ENCODE results near the gene CSF2.
"Not testable (repeated sequence)": the region's sequence is repeated elsewhere in the genome, so short reads cannot be mapped to it uniquely, and the experiment has no call there.

The CSF2 gene

GRCh38 chr5:132090107-132090506 lies 16.5 kb downstream of the CSF2 start:
- DNase-seq (ENCODE audit: low spot score) = peak; percentile 18

GRCh38 chr5:132093271-132093670 lies 19.7 kb downstream of the CSF2 start:
- no peak for DNase-seq (ENCODE audit: low spot score)

DNA sequence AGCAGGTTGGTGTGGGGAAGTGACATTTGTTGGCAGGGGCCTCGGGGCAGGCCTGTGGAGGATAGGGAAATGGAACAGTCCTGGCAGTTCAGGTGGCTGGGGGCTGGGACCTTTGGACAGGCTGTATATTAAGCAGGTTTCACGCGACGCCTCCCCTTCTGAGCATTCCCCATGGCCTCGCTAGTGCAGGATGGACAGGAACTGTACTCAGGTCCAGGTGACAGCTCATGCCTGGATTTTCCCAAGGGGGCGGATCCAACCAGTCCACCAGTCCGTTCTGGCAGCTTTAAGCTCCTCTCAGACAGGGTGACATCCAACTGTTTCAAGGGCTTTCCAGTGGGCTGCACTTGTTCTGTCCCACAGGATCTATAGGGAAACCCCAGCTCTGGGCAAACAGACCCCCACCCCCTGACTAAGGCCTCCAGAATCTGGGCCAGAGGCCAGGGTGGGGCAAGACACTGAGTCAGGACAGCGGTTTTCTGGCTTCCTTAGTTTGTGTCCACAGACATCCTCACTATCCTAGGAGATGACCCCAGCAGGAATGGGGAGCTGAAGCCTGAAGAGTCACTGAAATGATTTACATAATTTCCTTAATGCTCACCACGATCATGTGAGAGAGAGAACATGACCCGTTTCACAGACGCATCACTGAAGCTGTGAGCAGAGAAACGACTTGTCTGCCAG lies 20.9 kb downstream of the CSF2 start:
- peak; percentile 12 for DNase-seq (ENCODE audit: low spot score)

- no peak for DNase-seq (ENCODE audit: low spot score)
These were observed 21.5 kb downstream of the CSF2 start for GRCh38 chr5:132095077-132095410.

GRCh38 chr5:132095424-132095972 lies 21.9 kb downstream of the CSF2 start:
- DNase-seq (ENCODE audit: low spot score) = no peak

DNA sequence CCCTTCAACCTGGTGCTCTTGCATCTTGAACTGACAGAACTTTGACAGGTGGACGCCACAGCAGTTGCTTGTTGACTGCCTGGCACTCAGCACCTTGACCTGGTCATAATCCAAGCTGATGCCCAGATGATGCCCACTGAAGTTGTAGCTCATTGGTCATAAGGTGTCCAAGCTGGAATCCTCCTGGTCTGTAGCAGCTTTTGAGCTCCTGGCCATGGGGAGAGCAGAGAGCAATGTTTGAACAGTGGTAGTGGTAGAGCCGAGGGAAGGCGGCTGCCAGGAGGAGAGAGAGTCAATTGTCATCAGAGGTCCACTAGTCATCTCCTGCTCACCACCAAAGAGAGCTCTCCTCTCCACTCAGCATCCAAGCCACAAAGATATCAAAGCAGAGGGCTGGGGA lies 23.3 kb downstream of the CSF2 start:
- DNase-seq (ENCODE audit: low spot score) = no peak

GRCh38 chr5:132098151-132098594 lies 24.6 kb downstream of the CSF2 start:
- no peak for DNase-seq (ENCODE audit: low spot score)

DNA sequence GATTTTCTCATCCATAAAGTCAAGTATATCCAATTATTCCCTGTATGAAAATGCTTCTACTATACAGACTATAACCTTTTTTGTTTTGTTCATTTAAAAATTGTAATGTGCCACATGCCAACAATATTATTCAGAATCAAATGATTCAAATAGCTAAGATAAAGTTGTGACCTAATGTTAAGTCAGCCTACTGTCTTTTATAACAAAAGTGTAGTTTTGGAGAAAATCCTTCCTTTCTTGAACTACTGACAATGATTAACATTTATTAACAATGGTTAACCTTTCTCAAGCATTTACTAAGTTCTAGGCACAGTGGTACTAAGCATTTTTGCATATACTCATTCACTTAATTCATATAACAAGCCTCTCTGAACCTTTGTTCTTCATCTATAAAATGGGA lies 25.0 kb downstream of the CSF2 start:
- no peak for DNase-seq (ENCODE audit: low spot score)

DNA sequence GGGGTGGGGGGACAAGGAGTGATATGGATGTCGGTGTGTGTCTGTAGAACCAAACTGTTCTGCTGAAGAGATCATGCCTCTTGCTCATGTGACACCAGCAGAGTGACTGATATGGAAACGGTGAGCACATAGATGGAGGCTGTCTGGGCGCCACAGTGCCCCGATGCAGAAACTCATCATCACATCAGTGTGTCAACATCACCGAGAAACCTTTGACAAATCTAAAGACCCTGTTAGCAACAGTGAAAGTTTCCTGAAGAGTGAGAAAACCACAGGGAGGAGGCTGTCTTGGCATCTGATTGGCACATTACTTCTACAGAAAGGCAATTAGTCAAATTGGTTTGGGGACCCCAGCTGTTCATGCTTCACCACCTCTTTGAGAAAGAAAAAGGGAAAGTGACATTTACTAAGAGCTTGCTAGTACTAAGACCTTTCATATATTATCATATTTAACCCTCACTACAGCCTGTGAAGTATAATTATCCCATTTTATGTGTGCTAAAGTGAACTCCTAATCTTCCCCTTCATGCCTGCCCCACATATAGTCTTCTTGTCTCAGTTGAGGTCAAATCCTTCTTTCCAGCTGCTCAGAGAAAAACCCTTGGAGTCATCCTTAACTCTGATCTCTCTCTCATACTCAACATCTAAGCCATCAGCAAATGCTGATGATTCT lies 25.6 kb downstream of the CSF2 start:
- no peak for DNase-seq (ENCODE audit: low spot score)

GRCh38 chr5:132099905-132100304 lies 26.3 kb downstream of the CSF2 start:
- DNase-seq (ENCODE audit: low spot score) = no peak

DNA sequence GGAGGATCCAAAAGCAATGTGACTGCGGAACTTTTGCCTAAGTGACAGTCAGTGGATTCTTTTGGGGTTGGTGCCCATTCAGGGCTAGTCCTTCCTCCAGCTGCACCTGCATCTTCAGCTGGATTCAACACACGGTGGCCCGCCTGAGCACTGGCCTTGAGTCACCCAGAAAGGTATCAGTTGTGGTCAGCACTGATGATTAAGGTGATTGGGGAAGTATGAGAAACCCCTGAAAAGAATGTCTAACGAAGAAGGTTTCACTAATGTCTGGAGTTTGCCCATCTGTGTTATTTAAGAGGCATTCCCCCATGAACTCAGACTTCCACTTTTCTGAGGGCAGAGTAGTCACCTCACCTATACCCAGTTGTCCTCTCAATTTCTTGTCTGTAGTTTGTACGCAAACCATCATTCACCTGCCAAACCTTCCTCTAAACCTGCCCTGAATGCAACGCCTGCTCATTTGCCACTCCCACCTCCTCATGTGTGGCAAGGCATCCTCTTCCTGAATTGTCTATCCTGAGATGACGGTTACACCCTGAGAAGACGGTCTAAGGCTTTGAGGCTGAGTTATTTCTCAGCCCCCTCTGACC lies 27.2 kb downstream of the CSF2 start:
- DNase-seq (ENCODE audit: low spot score) = no peak

GRCh38 chr5:132101385-132101880 lies 27.8 kb downstream of the CSF2 start:
- DNase-seq (ENCODE audit: low spot score) = no peak

GRCh38 chr5:132102101-132102701 lies 28.6 kb downstream of the CSF2 start:
- DNase-seq (ENCODE audit: low spot score) = no peak

DNA sequence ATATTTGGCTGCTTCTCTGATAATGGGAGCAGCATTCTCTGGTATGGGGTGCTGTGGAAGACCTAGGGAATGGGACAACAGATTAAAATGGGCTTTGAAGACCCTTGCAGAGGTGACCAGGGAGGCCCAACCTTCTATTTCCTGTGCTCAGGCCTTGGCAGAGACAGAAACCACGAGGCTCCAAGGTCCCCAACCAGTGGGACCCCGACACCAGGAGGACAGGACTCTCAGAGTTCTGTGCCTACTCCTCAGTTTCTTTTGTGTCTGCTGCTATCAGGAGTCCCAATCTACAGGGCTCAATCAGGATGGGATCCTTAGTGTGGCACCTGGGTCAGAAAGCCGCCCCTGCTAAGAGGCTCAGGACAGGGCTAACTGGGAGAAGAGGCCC lies 29.3 kb downstream of the CSF2 start:
- no peak for DNase-seq (ENCODE audit: low spot score)

DNA sequence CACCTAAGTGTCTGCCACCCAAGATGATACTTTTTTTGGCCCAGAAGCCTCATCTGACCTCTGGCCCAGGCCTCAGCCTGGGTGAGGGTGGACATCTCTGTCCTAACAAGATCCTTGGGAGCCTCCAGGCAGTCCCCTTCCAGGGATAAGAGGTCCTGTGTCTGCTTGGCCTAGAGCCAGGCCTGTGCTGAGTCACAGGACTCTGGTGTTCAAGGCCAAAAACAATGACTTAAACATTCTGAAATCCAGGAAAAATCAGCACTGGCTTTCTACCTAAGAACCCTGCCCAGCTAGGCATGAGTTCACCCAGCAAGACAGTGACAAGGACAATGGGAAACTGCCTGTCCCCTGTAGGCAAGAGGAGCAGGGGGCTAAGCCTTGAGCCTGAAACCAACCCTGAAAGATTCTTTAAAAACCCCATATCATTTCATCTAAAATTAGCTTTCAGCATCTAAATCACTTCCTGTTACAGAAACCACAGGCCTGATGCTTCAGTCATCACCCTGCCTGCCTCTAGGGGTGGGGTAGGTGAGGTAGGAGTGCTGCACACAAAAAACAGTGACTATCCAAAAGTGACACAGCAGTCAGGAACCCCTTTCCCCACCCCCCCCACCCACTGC lies 29.9 kb downstream of the CSF2 start:
- DNase-seq (ENCODE audit: low spot score) = peak; percentile 81

DNA sequence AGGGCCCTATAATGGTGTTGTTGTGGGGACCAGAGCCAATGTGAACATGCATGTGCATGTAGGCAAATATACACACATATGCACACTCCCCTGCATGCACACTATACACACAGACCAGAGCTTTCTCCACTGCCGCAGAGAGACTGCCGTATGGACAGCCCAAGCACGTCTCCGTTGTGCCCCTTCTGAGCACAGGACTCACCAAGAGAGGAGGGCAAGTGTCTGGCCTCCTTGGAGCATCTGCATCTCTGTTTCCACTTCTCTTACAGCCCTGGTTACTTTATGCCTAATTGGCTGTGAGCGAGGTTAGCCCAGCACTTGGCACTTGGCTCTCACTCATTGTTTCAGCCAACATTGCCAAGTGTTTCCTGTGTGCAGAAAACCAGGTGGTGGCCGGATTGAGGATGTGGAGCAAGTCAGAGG lies 30.4 kb downstream of the CSF2 start:
- DNase-seq (ENCODE audit: low spot score) = no peak

- no peak for DNase-seq (ENCODE audit: low spot score)
These were observed 31.0 kb downstream of the CSF2 start for GRCh38 chr5:132104556-132104955.

GRCh38 chr5:132105688-132106087 lies 32.1 kb downstream of the CSF2 start:
- no peak for DNase-seq (ENCODE audit: low spot score)

- not testable (repeated sequence) for DNase-seq (ENCODE audit: low spot score)
These were observed 34.9 kb downstream of the CSF2 start for GRCh38 chr5:132108495-132108894.

GRCh38 chr5:132108957-132109356 lies 35.4 kb downstream of the CSF2 start:
- DNase-seq (ENCODE audit: low spot score) = not testable (repeated sequence)

DNA sequence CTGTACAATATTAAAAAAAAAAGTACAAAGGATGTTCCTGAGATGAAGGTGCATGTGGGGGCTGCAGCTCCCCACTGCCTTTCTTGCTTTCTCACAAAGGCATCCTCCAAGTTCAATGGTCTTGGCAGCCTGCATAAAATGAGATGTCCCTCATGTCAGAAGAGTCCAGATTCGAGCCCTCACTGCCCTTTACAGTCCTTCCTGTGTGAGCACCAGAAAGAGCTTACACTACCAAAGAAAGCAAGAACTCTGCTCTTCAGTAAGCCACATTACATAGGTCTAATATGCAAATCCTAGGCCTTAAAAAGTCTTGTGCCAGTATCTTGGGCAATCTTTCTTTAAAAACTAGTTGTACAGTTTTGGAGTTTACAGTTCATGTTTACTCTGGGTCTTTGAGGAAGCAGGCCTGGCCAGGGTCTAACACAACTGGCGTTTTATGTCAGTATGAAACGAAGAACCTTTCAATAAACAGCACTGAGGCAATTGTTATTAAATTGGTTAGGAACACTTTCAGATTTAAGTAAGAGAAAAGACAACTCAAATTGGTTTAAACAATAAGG lies 36.0 kb downstream of the CSF2 start:
- no peak for DNase-seq (ENCODE audit: low spot score)

DNA sequence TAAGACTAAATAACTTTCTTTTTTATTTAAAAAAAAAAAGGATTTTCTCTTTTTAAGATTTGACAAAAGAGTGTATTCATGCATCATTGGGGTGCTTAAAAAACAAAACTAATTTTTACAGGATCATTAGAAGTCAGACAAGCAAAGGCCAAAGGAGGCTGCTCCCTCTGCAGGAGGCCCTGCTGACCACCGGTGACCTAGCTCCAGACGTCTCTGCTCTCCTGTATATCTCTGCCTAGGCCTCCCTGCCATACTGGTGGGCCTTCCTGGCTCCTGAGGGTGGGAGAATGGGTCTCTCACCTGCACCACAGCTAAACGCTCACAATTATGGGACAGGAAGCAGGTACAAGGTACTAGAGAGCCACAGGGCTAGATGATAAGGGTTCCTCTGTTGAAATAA lies 36.6 kb downstream of the CSF2 start:
- no peak for DNase-seq (ENCODE audit: low spot score)

Measured in RKO (cell line).